ENCODE results near the gene WFS1. TPM values are rescaled to one million over a fixed set of nuclear protein-coding genes. Genes with fewer than 3 reads are reported as not detected.

Gene WFS1
- total RNA-seq, 1 experiment from 2014 or later = 11.9 TPM

- in situ Hi-C loops (cut with HindIII; ENCODE audit: low pct_unique_long_range_greater_than_20kb, low sequenced_read_pairs) = no loop called here
Observed at GRCh38 chr4:6253111-6253510, 16.5 kb upstream of the WFS1 start.

GRCh38 chr4:6253961-6254360 lies 15.7 kb upstream of the WFS1 start:
- in situ Hi-C loops (cut with HindIII; ENCODE audit: low pct_unique_long_range_greater_than_20kb, low sequenced_read_pairs) = no loop called here
- no peak for DNase-seq (ENCODE audit: low read depth)

More at GRCh38 chr4:6253111-6253510, 16.5 kb upstream of the WFS1 start:
- DNase-seq (ENCODE audit: low read depth) = no peak

GRCh38 chr4:6256141-6256540 lies 13.5 kb upstream of the WFS1 start:
- DNase-seq (ENCODE audit: low read depth) = no peak
- in situ Hi-C loops (cut with HindIII; ENCODE audit: low pct_unique_long_range_greater_than_20kb, low sequenced_read_pairs) = no loop called here

- no peak for DNase-seq (ENCODE audit: low read depth)
- in situ Hi-C loops (cut with HindIII; ENCODE audit: low pct_unique_long_range_greater_than_20kb, low sequenced_read_pairs) = no loop called here
Observed at GRCh38 chr4:6257247-6258025, 12.2 kb upstream of the WFS1 start.

- no peak for DNase-seq (ENCODE audit: low read depth)
- in situ Hi-C loops (cut with HindIII; ENCODE audit: low pct_unique_long_range_greater_than_20kb, low sequenced_read_pairs) = no loop called here
Observed at GRCh38 chr4:6258026-6258360, 11.7 kb upstream of the WFS1 start.

- no peak for DNase-seq (ENCODE audit: low read depth)
- in situ Hi-C loops (cut with HindIII; ENCODE audit: low pct_unique_long_range_greater_than_20kb, low sequenced_read_pairs) = no loop called here
Observed at GRCh38 chr4:6258741-6259140, 10.9 kb upstream of the WFS1 start.

GRCh38 chr4:6259886-6260285 lies 9.8 kb upstream of the WFS1 start:
- DNase-seq (ENCODE audit: low read depth) = no peak
- in situ Hi-C loops (cut with HindIII; ENCODE audit: low pct_unique_long_range_greater_than_20kb, low sequenced_read_pairs) = no loop called here

GRCh38 chr4:6262176-6262575 lies 7.5 kb upstream of the WFS1 start:
- in situ Hi-C loops (cut with HindIII; ENCODE audit: low pct_unique_long_range_greater_than_20kb, low sequenced_read_pairs) = no loop called here
- DNase-seq (ENCODE audit: low read depth) = no peak

- no peak for DNase-seq (ENCODE audit: low read depth)
- in situ Hi-C loops (cut with HindIII; ENCODE audit: low pct_unique_long_range_greater_than_20kb, low sequenced_read_pairs) = no loop called here
Observed at GRCh38 chr4:6262847-6263487, 6.7 kb upstream of the WFS1 start.

GRCh38 chr4:6263526-6264224 lies 6.0 kb upstream of the WFS1 start:
- in situ Hi-C loops (cut with HindIII; ENCODE audit: low pct_unique_long_range_greater_than_20kb, low sequenced_read_pairs) = no loop called here
- DNase-seq (ENCODE audit: low read depth) = peak; percentile 14

GRCh38 chr4:6264225-6264540 lies 5.5 kb upstream of the WFS1 start:
- in situ Hi-C loops (cut with HindIII; ENCODE audit: low pct_unique_long_range_greater_than_20kb, low sequenced_read_pairs) = no loop called here
- DNase-seq (ENCODE audit: low read depth) = no peak

- in situ Hi-C loops (cut with HindIII; ENCODE audit: low pct_unique_long_range_greater_than_20kb, low sequenced_read_pairs) = no loop called here
- no peak for DNase-seq (ENCODE audit: low read depth)
Observed at GRCh38 chr4:6265546-6265945, 4.1 kb upstream of the WFS1 start.

GRCh38 chr4:6267573-6267972 lies 2.1 kb upstream of the WFS1 start:
- DNase-seq (ENCODE audit: low read depth) = no peak
- in situ Hi-C loops (cut with HindIII; ENCODE audit: low pct_unique_long_range_greater_than_20kb, low sequenced_read_pairs) = no loop called here

GRCh38 chr4:6268650-6269615 lies 717 bp upstream of the WFS1 start:
- no peak for DNase-seq (ENCODE audit: low read depth)
- in situ Hi-C loops (cut with HindIII; ENCODE audit: low pct_unique_long_range_greater_than_20kb, low sequenced_read_pairs) = no loop called here

GRCh38 chr4:6270636-6271121 lies 1.0 kb downstream of the WFS1 start:
- in situ Hi-C loops (cut with HindIII; ENCODE audit: low pct_unique_long_range_greater_than_20kb, low sequenced_read_pairs) = no loop called here
- DNase-seq (ENCODE audit: low read depth) = no peak

- no peak for DNase-seq (ENCODE audit: low read depth)
- in situ Hi-C loops (cut with HindIII; ENCODE audit: low pct_unique_long_range_greater_than_20kb, low sequenced_read_pairs) = no loop called here
Observed at GRCh38 chr4:6271206-6271605, 1.6 kb downstream of the WFS1 start.

- no peak for DNase-seq (ENCODE audit: low read depth)
- in situ Hi-C loops (cut with HindIII; ENCODE audit: low pct_unique_long_range_greater_than_20kb, low sequenced_read_pairs) = no loop called here
Observed at GRCh38 chr4:6271701-6272465, 2.2 kb downstream of the WFS1 start.

Measured in Caki2 (cell line).